GM19395 (cell line): Measurements from ENCODE around the gene USP43.

Experiments
- ATAC-seq: cut with Tn5 transposase; IDR thresholded peaks from one replicate; pipeline ENCODE4 v1.9.1; 2021; ENCODE audit warnings: mild to moderate bottlenecking, moderate library complexity; ENCODE audit not compliant: unreplicated experiment

The USP43 gene

GRCh38 chr17:9771465-9771864, 126.1 kb downstream of the USP43 start:
- ATAC-seq, result no peak

GRCh38 chr17:9772658-9773057, 127.3 kb downstream of the USP43 start:
- no peak for ATAC-seq

GRCh38 chr17:9776911-9777310, 131.6 kb downstream of the USP43 start:
- no peak for ATAC-seq
